ENCODE results near the gene DPEP2.

DNA sequence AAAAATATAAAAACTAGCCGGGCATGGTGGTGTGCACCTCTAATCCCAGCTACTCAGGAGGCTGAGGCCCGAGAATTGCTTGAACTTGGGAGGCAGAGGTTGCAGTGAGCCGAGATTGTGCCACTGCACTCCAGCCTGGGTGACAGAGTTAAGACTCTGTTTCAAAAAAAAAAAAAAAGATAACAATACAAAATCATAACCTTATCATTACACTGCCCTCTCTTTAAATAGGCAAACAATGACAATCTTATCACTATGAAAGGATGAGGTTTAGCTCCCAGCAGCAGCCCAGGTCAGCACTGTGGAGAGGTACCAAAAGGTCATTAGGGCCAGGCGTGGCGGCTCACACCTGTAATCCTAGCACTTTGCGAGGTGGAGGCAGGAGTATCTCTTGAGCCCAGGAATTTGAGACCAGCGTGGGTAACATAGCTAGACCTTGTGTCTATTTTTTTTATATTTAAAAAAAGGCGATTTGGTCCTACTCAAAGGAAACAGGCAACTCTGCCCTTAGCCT lies 19.9 kb upstream of the DPEP2 start:
- TF ChIP-seq, protein P1, sequence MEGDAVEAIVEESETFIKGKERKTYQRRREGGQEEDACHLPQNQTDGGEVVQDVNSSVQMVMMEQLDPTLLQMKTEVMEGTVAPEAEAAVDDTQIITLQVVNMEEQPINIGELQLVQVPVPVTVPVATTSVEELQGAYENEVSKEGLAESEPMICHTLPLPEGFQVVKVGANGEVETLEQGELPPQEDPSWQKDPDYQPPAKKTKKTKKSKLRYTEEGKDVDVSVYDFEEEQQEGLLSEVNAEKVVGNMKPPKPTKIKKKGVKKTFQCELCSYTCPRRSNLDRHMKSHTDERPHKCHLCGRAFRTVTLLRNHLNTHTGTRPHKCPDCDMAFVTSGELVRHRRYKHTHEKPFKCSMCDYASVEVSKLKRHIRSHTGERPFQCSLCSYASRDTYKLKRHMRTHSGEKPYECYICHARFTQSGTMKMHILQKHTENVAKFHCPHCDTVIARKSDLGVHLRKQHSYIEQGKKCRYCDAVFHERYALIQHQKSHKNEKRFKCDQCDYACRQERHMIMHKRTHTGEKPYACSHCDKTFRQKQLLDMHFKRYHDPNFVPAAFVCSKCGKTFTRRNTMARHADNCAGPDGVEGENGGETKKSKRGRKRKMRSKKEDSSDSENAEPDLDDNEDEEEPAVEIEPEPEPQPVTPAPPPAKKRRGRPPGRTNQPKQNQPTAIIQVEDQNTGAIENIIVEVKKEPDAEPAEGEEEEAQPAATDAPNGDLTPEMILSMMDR (conservative IDR thresholded peaks at IDR 0.05 in 1 of 2, IDR thresholded peaks at IDR 0.05 in 1 of 2; ENCODE audit: extremely low read depth in 1 of 2, insufficient read depth in 1 of 2, low read depth in 1 of 2, low read length in 2 of 2): no peak
- no peak for TF ChIP-seq EZH2 (IDR thresholded peaks at IDR 0.05; ENCODE audit: borderline replicate concordance, low read length)

Measured in mammary epithelial cell (primary cell).